ENCODE data around the gene PAX3. TPM values are rescaled to one million over a fixed set of nuclear protein-coding genes. Genes with fewer than 3 reads are reported as not detected.

Gene PAX3
- total and polyA plus RNA-seq, 11 donors: 0.42 TPM; not detected in 10

DNA sequence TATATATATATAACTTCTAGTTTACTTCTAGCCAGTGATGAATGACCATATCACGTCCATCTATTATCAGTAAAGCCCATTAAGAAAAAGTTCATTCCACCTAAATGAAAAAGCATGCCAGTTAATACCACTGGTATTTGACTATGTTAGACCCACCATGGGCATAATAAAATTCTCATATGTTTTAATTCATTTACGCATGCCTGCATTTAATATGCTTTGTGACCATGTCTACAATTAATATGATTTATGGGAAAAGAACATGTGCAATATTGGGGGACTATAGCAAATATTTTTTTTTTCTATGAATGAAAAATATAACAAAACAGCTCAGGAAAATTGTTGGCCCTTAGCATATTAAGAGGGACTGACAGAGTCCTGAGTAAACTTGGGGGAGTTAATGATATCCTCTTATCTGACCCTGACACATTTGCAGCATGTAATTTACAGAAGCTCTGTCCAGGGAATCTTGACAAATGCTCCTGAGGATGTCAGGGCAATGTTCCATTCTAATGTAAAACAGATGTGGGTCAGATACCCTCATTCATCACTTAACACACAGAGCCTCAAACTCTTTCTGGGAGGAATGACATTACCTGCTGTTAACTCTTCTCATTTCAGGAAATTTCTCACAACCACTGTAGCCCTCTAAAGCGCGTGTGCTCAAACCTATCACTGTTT lies 90.6 kb downstream of the PAX3 start:
- intact Hi-C loops (cut with DNase I): no loop called here
- no peak for TF ChIP-seq POLR2A (IDR thresholded peaks at IDR 0.05)
- TF ChIP-seq, protein P1, sequence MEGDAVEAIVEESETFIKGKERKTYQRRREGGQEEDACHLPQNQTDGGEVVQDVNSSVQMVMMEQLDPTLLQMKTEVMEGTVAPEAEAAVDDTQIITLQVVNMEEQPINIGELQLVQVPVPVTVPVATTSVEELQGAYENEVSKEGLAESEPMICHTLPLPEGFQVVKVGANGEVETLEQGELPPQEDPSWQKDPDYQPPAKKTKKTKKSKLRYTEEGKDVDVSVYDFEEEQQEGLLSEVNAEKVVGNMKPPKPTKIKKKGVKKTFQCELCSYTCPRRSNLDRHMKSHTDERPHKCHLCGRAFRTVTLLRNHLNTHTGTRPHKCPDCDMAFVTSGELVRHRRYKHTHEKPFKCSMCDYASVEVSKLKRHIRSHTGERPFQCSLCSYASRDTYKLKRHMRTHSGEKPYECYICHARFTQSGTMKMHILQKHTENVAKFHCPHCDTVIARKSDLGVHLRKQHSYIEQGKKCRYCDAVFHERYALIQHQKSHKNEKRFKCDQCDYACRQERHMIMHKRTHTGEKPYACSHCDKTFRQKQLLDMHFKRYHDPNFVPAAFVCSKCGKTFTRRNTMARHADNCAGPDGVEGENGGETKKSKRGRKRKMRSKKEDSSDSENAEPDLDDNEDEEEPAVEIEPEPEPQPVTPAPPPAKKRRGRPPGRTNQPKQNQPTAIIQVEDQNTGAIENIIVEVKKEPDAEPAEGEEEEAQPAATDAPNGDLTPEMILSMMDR (IDR thresholded peaks at IDR 0.05): no peak
- Histone ChIP-seq H3K4me3 (no peak overlapping the region), H3K4me1 (no peaks in the 10 kb centered on the region), H3K27me3 (peaks cover 0 to 32% (median 0%) of the 10 kb centered on the region in 9 donors), H3K9me3 (no peaks in the 10 kb centered on the region), H3K27ac (no peak overlapping the region), H3K36me3 (no peaks in the 10 kb centered on the region)
- ATAC-seq (no peak), DNase-seq (no peak)
- WGBS, 4 donors: 60 to 74% (median 66%) methylated on average over 4 of the region's 4 CpGs

GRCh38 chr2:222205136-222205535 lies 93.7 kb downstream of the PAX3 start:
- no peak overlapping the region for H3K27ac ChIP-seq
- intact Hi-C loops (cut with DNase I): no loop called here
- 54 to 64% (median 58%) methylated on average over 1 of the region's 1 CpG for WGBS, 4 donors
- TF ChIP-seq, protein P1 (IDR thresholded peaks at IDR 0.05): no peak
- TF ChIP-seq POLR2A (IDR thresholded peaks at IDR 0.05): no peak
- H3K4me1 ChIP-seq: no peaks in the 10 kb centered on the region
- ATAC-seq (no peak), DNase-seq (no peak)
- H3K36me3 ChIP-seq: no peaks in the 10 kb centered on the region
- H3K27me3 ChIP-seq: peaks cover 0 to 42% (median 10%) of the 10 kb centered on the region in 9 donors
- H3K4me3 ChIP-seq: no peak overlapping the region
- no peaks in the 10 kb centered on the region for H3K9me3 ChIP-seq

GRCh38 chr2:222203041-222203440 lies 95.8 kb downstream of the PAX3 start:
- H3K27me3 ChIP-seq: peaks cover 0 to 34% (median 10%) of the 10 kb centered on the region in 9 donors
- intact Hi-C loops (cut with DNase I): no loop called here
- TF ChIP-seq POLR2A (IDR thresholded peaks at IDR 0.05): no peak
- TF ChIP-seq, protein P1 (IDR thresholded peaks at IDR 0.05): no peak
- no peaks in the 10 kb centered on the region for H3K4me1 ChIP-seq
- no peak overlapping the region for H3K27ac ChIP-seq
- no peaks in the 10 kb centered on the region for H3K36me3 ChIP-seq
- no peak overlapping the region for H3K4me3 ChIP-seq
- H3K9me3 ChIP-seq: no peaks in the 10 kb centered on the region
- 53 to 69% (median 59%) methylated on average over 4 of the region's 4 CpGs for WGBS, 4 donors
- ATAC-seq (no peak), DNase-seq (no peak)

GRCh38 chr2:222196159-222196558 lies 102.6 kb downstream of the PAX3 start:
- Histone ChIP-seq H3K36me3 (no peaks in the 10 kb centered on the region), H3K4me3 (no peak overlapping the region), H3K9me3 (peaks cover 0 to 7% (median 0%) of the 10 kb centered on the region in 12 donors), H3K4me1 (no peaks in the 10 kb centered on the region), H3K27me3 (peaks cover 0 to 23% (median 1%) of the 10 kb centered on the region in 9 donors), H3K27ac (no peak overlapping the region)
- TF ChIP-seq, protein P1 (IDR thresholded peaks at IDR 0.05): no peak
- no peak for TF ChIP-seq POLR2A (IDR thresholded peaks at IDR 0.05)
- intact Hi-C loops (cut with DNase I): no loop called here
- DNase-seq (no peak), ATAC-seq (no peak)
- 71 to 78% (median 74%) methylated on average over 7 of the region's 7 CpGs for WGBS, 4 donors

Measured in heart left ventricle (tissue), 16 donors.